ENCODE measurements around the gene ITGAD.
"Not testable (repeated sequence)": the region's sequence is repeated elsewhere in the genome, so short reads cannot be mapped to it uniquely, and the experiment has no call there.

The ITGAD gene

GRCh38 chr16:31430380-31431052 is 37.4 kb downstream of the ITGAD start:
- no peak for DNase-seq (ENCODE audit: low read depth)

- DNase-seq (ENCODE audit: low read depth): no peak
Measured at GRCh38 chr16:31435341-31436220, 42.4 kb downstream of the ITGAD start.

- DNase-seq (ENCODE audit: low read depth): no peak
Measured at GRCh38 chr16:31436221-31437045, 43.3 kb downstream of the ITGAD start.

GRCh38 chr16:31438414-31438813 is 45.3 kb downstream of the ITGAD start:
- DNase-seq (ENCODE audit: low read depth): no peak

DNA sequence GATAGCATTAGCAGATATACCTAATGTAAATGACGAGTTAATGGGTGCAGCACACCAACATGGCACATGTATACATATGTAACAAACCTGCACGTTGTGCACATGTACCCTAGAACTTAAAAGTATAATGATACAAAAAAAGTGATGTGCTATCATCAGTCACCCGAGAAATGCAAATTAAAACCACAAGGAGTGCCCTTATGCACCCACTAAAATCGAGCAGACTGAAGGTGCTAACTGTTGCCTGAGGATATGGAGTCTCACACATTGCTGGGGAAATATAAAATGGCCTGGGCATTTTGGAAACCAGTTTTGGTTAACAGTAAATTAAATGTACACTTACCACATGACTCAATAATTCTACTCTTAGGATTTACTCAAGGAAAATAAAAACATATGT is 45.9 kb downstream of the ITGAD start:
- not testable (repeated sequence) for DNase-seq (ENCODE audit: low read depth)

DNA sequence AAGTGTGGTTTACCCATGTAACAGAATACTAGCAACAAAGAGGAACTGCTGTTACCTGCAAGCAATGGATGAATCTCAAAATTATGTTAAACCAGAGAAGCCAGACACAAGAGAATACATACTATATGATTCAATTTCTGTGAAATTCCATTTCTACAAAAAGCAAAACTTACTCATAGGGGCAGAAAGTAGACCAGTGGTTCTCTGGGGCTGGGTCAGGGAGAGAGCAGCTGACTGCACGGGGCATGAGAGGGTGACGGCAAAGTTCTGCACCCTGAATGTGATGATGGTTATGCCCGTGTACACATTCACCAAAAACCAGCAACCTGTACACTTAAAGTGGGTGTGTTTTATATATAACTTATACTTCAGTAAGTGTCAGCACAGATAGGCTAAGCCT is 46.4 kb downstream of the ITGAD start:
- DNase-seq (ENCODE audit: low read depth): no peak

- DNase-seq (ENCODE audit: low read depth): no peak
Measured at GRCh38 chr16:31440516-31441184, 47.5 kb downstream of the ITGAD start.

GRCh38 chr16:31441956-31442355 is 48.8 kb downstream of the ITGAD start:
- no peak for DNase-seq (ENCODE audit: low read depth)

- DNase-seq (ENCODE audit: low read depth): not testable (repeated sequence)
Measured at GRCh38 chr16:31445931-31446330, 52.8 kb downstream of the ITGAD start.

DNA sequence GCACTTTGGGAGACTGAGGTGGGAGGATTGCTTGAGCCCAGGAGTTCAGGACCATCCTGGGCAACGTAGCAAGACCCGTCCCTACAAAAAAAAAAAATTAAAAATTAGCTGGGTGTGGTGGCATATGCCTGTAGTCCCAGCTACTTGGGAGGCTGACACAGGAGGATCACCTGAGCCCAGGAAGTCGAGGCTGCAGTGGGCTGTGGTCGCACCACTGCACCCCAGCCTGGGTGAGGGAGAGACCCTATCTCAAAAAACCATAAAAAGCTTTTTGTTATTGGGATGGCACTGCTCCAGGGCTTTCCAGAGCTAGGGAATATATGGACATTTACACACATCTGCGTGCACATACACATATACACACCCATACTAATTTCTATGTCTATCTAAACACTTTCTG is 58.1 kb downstream of the ITGAD start:
- DNase-seq (ENCODE audit: low read depth): no peak

DNA sequence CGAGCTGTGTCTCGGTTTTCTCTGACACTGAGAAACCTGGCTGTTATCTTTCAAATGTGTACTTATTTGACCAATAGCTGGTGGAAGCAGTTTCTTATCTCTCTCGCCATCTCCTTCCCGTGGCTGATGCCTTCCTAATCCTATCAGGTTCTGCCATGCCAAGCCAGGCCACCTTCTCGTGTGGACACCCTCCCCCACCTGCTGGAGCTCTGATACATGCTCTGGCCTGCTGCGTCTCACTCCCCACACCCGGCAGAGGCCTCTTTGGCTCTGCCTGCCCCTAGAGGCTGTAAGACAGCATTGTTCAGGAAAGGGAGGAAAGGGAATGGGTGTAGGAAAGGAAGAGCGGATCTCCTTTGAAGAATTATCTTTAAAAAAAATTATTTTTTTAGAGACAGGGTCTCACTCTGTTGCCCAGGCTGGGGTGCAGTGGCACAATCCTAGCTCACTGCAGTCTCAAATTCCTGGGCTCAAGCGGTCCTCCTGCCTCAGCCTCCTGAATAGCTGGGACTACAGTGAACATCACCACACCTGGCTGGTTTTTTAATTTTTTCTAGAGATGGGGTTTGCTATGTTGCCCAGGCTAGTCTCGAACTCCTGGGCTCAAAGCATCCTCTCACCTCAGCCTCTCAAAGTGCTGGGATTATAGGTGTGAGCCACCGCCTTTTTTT is 58.7 kb downstream of the ITGAD start:
- no peak for DNase-seq (ENCODE audit: low read depth)

GRCh38 chr16:31452631-31453106 is 59.5 kb downstream of the ITGAD start:
- DNase-seq (ENCODE audit: low read depth): peak; percentile 91

DNA sequence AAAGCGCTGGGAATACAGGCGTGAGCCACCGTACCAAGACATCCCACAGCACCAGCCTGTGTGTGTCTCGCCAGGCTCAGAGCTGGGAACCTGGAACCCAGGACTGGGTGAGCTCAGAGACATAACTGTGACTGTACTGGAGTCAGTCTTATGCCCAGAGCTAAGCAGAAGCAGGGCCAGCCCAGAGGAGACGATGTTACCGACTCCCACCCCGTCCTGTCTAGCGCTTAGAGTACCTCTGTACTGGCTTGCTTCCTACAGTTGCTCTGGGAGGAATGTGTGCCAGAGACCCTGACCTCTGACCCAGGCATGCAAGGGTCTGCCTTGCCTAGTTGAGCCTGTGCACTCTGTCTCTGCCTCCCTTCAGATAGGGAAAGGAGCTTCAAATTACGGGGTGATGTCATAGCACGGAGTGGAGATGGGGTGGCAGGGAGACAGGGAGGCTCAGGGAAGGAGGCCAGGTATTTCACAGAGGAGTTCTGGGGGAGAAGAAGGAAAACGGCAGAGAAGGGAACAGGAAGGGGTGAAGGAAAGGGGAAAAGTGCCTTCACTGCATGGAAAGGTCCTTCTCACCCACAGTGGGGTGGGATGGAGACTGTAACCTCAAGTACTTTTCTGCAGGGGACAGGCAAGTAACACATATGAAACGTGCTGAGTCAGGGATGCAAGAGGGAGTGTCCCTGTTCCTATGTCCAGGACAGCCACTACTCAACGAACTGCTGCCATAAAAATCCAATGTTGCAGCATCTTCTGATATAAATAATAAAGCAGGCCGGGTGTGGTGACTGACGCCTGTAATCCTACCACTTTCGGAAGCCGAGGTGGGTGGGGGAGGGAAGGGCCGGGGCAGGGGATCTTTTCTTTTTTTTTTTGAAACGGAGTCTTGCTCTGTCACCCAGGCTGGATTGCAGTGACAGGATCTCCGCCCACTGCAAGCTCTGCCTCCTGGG is 60.4 kb downstream of the ITGAD start:
- DNase-seq (ENCODE audit: low read depth): no peak

DNA sequence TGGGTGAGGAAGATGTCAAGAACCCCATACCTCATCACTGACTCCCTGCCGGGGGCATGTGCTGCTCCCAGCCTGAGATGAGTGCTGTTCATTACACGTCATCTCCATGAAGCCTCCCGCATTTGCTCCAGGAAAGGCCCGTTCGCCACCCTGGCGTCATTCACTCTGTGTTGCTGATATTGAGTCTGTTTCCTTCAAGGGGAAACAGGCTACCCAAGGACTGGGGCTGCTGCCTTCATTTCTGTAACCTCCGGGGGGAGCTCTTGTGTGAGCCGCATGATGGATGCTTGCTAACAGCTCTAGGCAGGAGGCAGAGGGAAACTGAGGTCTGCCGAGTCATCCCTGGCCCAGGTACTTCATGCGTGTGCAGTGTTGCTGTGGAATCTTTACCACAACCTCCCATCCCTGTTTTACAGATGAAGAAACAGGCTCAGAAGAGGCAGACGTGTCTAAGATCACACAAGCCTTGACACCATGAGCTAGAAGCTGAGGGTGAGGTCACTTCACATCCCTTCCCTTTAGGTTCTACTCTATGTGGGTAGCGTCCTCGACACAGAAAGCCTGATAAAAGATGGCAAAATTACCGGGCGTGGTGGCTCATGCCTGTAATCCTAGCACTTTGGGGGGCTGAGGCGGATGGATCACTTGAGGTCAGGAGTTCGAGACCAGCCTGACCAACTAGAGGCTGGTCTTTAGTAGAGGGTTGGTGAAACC is 62.6 kb downstream of the ITGAD start:
- no peak for DNase-seq (ENCODE audit: low read depth)

DNA sequence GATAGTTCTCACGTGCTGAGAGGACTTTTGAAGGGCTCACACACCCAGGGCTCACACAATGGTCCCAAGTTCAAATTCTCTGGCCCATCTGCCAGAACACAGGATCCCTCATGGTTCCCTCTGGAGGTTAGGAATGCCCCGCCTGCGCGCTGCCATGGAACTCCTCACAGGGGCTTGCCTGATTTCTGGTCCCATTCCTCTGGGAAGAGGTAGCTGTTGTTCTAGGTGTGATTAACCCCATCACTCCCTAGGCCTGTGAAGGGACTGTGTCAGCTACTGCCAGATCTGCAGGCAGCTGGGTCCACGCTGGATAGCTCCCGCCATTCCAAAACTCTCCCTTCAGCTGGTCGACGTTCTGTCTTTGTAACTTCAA is 63.8 kb downstream of the ITGAD start:
- no peak for DNase-seq (ENCODE audit: low read depth)

- no peak for DNase-seq (ENCODE audit: low read depth)
Measured at GRCh38 chr16:31458073-31458843, 65.1 kb downstream of the ITGAD start.

GRCh38 chr16:31458844-31459686 is 65.9 kb downstream of the ITGAD start, which contains the start of gene ARMC5:
TSS of gene ARMC5 (plus strand) at chr16:31459501. CDS start at chr16:31459525, 24 bp downstream.
- peak; percentile 82 for DNase-seq (ENCODE audit: low read depth)

Measured in GM04503 (cell line).